OCI-LY1 (cell line): Measurements from ENCODE around the gene PACRG.

Source experiments
- H2AFZ ChIP-seq: fragments of 200-600 bp; sonication (generic), shearing (Covaris generic); 2 replicates; pipeline ENCODE4 v1.6.0; 2014; ENCODE audit warnings: antibody characterized with exemption, mild to moderate bottlenecking, low read length
- H3F3A ChIP-seq: fragments of 200-600 bp; sonication (generic), shearing (Covaris generic); 2 replicates; pipeline ENCODE4 v1.6.0; 2014; ENCODE audit warnings: mild to moderate bottlenecking, antibody characterized with exemption, low read length, moderate library complexity; ENCODE audit not compliant: insufficient read depth
- H3K27ac ChIP-seq: fragments of 200-600 bp; sonication (generic); 2 replicates; pipeline ENCODE4 v1.5.1; 2014; ENCODE audit warnings: low read length, mixed run types, mild to moderate bottlenecking, low read depth; ENCODE audit not compliant: poor library complexity, severe bottlenecking
- H3K27me3 ChIP-seq: fragments of 200-600 bp; sonication (generic); 2 replicates; pipeline ENCODE4 v1.6.0; 2014; ENCODE audit warnings: antibody characterized with exemption, mild to moderate bottlenecking, low read length, moderate library complexity; ENCODE audit not compliant: insufficient read depth
- H3K36me3 ChIP-seq: fragments of 200-600 bp; sonication (generic); 2 replicates; pipeline ENCODE4 v1.6.1; 2014; ENCODE audit warnings: mild to moderate bottlenecking, antibody characterized with exemption, low read length, moderate library complexity, mixed read lengths; ENCODE audit not compliant: insufficient read depth
- H3K4me1 ChIP-seq: fragments of 200-600 bp; sonication (generic); 2 replicates; pipeline ENCODE4 v1.5.1; 2014; ENCODE audit warnings: mild to moderate bottlenecking, low read length, moderate library complexity; ENCODE audit not compliant: insufficient read depth, severe bottlenecking
- H3K4me2 ChIP-seq: fragments of 200-600 bp; sonication (generic), shearing (Covaris generic); 2 replicates; pipeline ENCODE4 v1.6.1; 2014; ENCODE audit warnings: low read length
- H3K4me3 ChIP-seq: fragments of 200-600 bp; sonication (generic); 2 replicates; pipeline ENCODE4 v1.5.1; 2014; ENCODE audit warnings: low read length, low read depth, mild to moderate bottlenecking, mixed read lengths; ENCODE audit not compliant: poor library complexity, severe bottlenecking
- H3K79me2 ChIP-seq: fragments of 200-600 bp; shearing (Covaris generic); 2 replicates; pipeline ENCODE4 v1.6.1; 2016; ENCODE audit warnings: mixed run types, low read length, mixed read lengths; ENCODE audit not compliant: insufficient read depth
- H3K9ac ChIP-seq: fragments of 200-600 bp; sonication (generic), shearing (Covaris generic); 2 replicates; pipeline ENCODE4 v1.6.1; 2014; ENCODE audit warnings: mild to moderate bottlenecking, low read length, mixed read lengths
- H3K9me2 ChIP-seq: fragments of 200-600 bp; sonication (generic), shearing (Covaris generic); 2 replicates; pipeline ENCODE4 v1.6.1; 2014; ENCODE audit warnings: low read depth, mild to moderate bottlenecking, low read length, mixed read lengths
- H3K9me3 ChIP-seq: fragments of 200-600 bp; shearing (Covaris generic); 2 replicates; pipeline ENCODE4 v1.6.1; 2014; ENCODE audit warnings: low read length, mixed read lengths
- H4K20me1 ChIP-seq: fragments of 200-600 bp; sonication (generic), shearing (Covaris generic); 2 replicates; pipeline ENCODE4 v1.6.0; 2016; ENCODE audit warnings: mild to moderate bottlenecking, low read length; ENCODE audit not compliant: insufficient read depth
- EZH2 ChIP-seq: fragments of 200-600 bp; sonication (generic), shearing (Covaris generic); IDR thresholded peaks from 2 replicates; pipeline ENCODE4 v1.8.0; 2017; ENCODE audit warnings: borderline replicate concordance, mixed run types, mild to moderate bottlenecking, antibody characterized with exemption, low read length, moderate library complexity, mixed read lengths
- TF ChIP-seq, protein P1 (sequence below): fragments of 200-600 bp; sonication (generic), shearing (Covaris generic); IDR thresholded peaks from 2 replicates; pipeline ENCODE4 v1.5.1; 2017; ENCODE audit warnings: mild to moderate bottlenecking, antibody characterized with exemption, low read length, moderate library complexity, mixed read lengths

Gene PACRG

GRCh38 chr6:163263196-163263595 lies 535.4 kb downstream of the PACRG start:
- H3F3A ChIP-seq, result no peaks in the 10 kb centered on the region
- no peak overlapping the region for H3K4me2 ChIP-seq
- no peak overlapping the region for H3K4me3 ChIP-seq
- H3K79me2 ChIP-seq, result no peaks in the 10 kb centered on the region
- H3K9ac ChIP-seq, result no peak overlapping the region
- H3K27me3 ChIP-seq, result no peaks in the 10 kb centered on the region; the same call in 1 of the 2 replicates
- no peaks in the 10 kb centered on the region for H3K36me3 ChIP-seq
- no peak overlapping the region for H3K27ac ChIP-seq
- TF ChIP-seq, protein P1, sequence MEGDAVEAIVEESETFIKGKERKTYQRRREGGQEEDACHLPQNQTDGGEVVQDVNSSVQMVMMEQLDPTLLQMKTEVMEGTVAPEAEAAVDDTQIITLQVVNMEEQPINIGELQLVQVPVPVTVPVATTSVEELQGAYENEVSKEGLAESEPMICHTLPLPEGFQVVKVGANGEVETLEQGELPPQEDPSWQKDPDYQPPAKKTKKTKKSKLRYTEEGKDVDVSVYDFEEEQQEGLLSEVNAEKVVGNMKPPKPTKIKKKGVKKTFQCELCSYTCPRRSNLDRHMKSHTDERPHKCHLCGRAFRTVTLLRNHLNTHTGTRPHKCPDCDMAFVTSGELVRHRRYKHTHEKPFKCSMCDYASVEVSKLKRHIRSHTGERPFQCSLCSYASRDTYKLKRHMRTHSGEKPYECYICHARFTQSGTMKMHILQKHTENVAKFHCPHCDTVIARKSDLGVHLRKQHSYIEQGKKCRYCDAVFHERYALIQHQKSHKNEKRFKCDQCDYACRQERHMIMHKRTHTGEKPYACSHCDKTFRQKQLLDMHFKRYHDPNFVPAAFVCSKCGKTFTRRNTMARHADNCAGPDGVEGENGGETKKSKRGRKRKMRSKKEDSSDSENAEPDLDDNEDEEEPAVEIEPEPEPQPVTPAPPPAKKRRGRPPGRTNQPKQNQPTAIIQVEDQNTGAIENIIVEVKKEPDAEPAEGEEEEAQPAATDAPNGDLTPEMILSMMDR, result no peak
- no peak for TF ChIP-seq EZH2
- no peaks in the 10 kb centered on the region for H3K4me1 ChIP-seq
- H2AFZ ChIP-seq, result no peak overlapping the region
- H3K9me3 ChIP-seq, result no peaks in the 10 kb centered on the region
- H3K9me2 ChIP-seq, result no peaks in the 10 kb centered on the region
- no peaks in the 10 kb centered on the region for H4K20me1 ChIP-seq

DNA sequence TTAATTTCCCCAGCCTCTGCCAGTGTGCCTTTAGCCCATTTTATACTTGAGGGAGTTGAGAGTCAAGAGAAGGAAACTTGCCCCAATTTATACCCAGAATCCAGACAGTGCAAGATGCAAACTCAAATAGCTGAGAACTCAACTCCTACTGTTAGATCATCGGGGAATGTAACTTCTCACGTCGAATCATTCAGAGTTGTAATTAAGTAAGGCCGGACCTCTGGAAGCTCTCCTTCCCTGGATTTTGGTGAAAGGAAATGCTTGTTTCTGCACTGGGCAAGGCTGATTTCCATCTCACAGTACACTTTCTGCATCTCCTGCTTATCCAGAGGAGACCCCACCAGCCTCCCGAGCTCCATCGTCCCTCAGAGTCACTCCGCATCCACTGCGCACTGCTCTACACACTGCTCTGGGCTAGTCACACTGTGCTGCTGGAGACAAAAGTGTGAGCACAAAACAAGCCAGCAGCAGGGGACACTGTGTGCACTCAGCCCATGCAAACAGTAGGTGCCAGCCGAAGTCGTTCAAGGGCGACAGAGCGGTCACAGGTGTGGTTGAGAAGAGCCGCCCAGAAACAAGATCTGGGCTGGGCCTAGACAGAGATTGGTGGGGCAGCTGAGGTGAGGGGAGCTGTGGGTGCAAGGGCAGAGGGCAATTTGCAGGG lies 536.4 kb downstream of the PACRG start:
- no peaks in the 10 kb centered on the region; the same call in 1 of the 2 replicates for H3K27me3 ChIP-seq
- no peaks in the 10 kb centered on the region for H3F3A ChIP-seq
- H3K4me3 ChIP-seq, result no peak overlapping the region
- H3K4me2 ChIP-seq, result no peak overlapping the region
- no peaks in the 10 kb centered on the region for H3K79me2 ChIP-seq
- TF ChIP-seq EZH2, result no peak
- TF ChIP-seq, protein P1, result no peak
- H3K9ac ChIP-seq, result no peak overlapping the region
- no peaks in the 10 kb centered on the region for H3K4me1 ChIP-seq
- H2AFZ ChIP-seq, result no peak overlapping the region
- no peaks in the 10 kb centered on the region for H3K9me3 ChIP-seq
- no peaks in the 10 kb centered on the region for H3K9me2 ChIP-seq
- no peaks in the 10 kb centered on the region for H4K20me1 ChIP-seq
- H3K36me3 ChIP-seq, result no peaks in the 10 kb centered on the region
- H3K27ac ChIP-seq, result no peak overlapping the region

DNA sequence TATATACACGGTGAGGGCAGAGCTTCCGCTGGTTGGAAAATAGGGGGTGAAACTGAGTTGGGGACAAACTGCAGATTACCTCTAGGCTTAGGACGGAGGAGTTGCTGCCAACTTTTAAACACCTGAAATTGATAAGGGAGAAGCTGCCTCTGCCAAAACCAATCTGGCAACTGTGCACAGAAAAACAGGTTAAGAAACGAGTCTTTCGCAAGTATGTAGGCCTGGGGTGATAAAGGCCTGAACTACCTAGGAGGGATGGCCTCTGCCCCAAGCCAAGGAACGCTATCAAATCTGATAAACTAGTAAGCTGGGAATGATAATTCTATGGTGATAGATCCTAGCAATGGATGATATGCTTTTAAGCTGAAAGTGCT lies 536.9 kb downstream of the PACRG start:
- no peaks in the 10 kb centered on the region for H3K36me3 ChIP-seq
- H3K4me2 ChIP-seq, result no peak overlapping the region
- no peaks in the 10 kb centered on the region for H3K79me2 ChIP-seq
- H3K9me3 ChIP-seq, result no peaks in the 10 kb centered on the region
- H2AFZ ChIP-seq, result no peak overlapping the region
- no peak overlapping the region for H3K27ac ChIP-seq
- no peaks in the 10 kb centered on the region; the same call in 1 of the 2 replicates for H3K27me3 ChIP-seq
- no peaks in the 10 kb centered on the region for H3F3A ChIP-seq
- no peak overlapping the region for H3K9ac ChIP-seq
- H3K9me2 ChIP-seq, result no peaks in the 10 kb centered on the region
- no peaks in the 10 kb centered on the region for H3K4me1 ChIP-seq
- H4K20me1 ChIP-seq, result no peaks in the 10 kb centered on the region
- TF ChIP-seq, protein P1, result no peak
- no peak for TF ChIP-seq EZH2
- H3K4me3 ChIP-seq, result no peak overlapping the region
